ENCODE data around the gene ABCB11.
"Not testable (repeated sequence)": the region's sequence is repeated elsewhere in the genome, so short reads cannot be mapped to it uniquely, and the experiment has no call there.

ABCB11 gene

DNA sequence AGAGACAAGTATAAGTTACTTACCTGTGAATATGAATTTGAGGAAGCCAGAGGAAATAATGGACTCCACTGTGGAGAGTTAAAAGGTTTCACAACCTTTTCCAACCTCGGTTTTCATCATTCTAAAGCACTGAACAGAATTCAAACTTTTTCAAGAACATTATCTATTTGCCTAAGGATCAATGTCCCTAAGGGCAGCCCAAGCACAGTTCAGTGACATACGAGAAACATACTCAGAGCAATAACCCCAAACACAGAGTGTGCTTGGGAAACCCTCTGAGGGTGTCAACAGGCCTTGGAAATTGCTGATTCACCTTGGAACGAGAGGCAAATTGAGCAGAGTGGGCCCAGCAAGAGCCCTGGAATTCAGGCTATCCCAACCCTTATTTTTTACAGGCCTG lies at the start of gene ABCB11:
Gene ABCB11 (minus strand): TSS at position 123 of the 400 bp plus-strand sequence. CDS start 13,199 bp downstream, outside the sequence.
- DNase-seq, result no peak

DNA sequence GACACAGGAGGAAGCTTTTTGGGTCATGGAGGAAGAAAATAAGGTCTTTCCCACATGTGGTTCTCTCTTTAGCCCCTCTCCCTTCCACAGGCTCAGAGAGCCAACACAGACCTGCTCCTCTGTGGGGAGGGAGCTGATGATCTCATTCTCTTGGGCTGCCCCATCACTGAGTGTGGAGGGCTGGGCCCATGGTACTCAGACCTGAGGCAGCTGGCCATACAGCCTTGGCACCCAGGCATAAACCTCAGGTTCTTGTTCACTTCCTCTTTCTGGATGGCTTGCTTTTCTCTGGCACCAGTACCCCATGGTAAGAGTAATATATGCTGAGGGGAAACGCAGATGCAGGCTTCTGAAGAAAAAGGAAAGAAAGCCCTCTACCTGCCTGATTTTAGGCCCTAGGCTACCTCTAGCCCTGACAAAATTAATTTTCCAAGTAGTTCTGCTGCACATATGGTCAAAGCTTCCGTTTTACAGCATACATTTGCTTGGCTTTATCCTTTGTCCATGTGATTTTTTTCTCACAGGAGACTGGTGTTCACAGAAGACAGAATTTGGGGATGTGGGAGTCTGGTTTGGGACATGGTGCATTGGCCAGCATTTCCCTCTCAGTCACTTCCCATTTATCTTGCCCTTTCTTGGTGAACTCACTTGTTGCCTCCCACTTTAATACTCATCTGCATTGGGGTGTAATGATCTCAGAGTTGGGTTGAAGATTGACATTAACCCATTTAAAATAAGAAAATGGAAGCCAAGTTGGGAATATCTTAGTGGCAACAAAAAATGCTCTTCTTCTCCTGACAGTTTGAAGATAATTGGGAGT lies 49.3 kb upstream of the ABCB11 start:
- no peak for DNase-seq

DNA sequence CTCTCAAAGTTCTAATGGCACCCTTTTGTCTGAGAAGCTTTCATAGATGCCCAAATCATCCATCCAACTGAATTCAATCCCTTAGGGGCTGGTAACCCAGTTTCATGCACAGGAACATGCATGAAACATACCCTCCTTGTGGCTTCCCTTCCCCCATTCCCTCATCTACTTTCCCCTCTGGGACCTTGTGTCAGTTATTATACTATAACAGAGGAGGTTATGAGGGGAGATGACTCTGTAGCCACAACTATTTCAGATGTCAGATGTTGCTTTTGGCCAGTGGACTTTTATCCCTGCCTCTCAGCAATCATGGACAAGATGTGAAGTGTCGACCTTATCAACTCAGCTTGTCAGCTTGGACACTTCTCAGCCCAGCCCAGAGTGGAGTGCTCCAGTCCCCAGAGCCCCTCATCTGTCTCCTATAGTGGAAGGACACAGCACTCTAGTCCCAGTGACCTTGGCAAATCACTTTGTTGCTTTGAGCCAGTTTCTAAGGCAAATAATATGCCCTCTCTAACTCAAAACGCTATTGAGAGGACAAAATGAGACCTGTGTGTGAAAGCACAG lies 46.6 kb upstream of the ABCB11 start:
- no peak for DNase-seq

DNA sequence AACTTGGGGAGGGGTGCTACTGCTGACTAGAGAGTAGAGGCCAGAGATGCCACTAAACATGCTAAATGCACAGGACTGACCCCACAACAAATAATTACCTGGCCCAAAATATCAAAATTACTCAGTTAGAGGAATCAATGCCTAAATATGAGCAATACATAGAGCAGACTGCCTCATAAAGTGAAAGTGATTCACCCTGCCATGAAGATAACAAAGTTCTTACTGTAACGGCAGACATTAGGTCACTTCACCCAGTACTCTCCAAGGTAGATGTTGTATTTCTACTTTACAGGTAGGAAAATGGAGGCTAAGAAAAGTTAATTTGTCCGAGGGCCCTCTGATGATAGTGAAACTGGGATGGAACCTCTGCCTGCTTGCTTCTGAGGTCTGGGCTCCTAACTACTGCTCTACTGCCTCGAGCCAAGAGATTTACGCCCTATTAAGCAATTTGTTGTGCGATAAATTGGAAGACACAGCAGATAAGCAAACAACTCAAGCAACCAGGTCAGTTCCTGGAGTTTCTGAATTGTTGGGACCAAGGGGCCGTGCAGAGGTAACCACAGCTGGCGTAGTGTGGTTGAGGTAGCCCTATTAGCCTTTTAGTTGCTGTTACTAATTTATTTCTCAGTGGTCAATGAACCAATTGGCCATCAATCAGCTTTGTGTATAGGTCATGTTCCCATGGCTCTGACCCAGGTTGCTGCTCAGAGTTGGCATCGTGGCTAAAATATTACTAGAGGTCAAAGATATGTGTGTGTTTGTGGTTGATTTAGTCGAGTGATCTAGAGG lies 43.0 kb upstream of the ABCB11 start:
- no peak for DNase-seq

DNA sequence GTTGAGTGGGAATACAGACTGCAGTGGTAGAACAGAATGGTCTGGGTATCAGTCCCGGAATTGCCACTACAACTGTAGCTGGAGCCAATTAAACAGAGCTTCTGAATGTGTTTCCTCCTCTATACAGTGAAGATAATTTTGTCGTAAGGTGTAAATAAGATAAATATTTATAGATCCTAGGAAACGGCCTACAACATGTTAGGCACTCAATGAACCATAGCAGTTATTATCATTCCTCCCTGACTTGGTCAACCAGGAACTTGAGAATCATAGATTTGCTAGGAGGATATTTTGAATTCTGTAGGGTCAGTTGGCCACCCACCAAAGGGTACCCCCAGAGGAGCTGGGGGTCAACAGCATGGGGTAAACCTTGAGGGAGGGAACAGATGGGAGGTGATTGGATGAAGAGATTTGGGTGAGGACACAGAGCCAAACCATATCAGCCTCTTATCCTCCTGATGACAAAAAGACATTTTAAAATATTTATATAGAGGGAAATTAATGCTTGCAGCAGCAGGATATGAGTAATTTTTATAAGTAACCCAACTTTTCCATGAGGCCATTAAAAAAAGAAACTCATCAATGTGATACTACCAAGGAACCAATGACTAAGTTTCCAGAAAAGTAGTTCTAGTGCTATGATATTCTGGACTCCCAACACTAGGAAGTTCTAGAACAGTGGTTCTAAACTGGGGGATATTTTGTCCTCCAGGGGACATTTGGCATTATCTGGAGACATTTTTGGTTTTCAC lies 42.3 kb upstream of the ABCB11 start:
- no peak for DNase-seq

DNA sequence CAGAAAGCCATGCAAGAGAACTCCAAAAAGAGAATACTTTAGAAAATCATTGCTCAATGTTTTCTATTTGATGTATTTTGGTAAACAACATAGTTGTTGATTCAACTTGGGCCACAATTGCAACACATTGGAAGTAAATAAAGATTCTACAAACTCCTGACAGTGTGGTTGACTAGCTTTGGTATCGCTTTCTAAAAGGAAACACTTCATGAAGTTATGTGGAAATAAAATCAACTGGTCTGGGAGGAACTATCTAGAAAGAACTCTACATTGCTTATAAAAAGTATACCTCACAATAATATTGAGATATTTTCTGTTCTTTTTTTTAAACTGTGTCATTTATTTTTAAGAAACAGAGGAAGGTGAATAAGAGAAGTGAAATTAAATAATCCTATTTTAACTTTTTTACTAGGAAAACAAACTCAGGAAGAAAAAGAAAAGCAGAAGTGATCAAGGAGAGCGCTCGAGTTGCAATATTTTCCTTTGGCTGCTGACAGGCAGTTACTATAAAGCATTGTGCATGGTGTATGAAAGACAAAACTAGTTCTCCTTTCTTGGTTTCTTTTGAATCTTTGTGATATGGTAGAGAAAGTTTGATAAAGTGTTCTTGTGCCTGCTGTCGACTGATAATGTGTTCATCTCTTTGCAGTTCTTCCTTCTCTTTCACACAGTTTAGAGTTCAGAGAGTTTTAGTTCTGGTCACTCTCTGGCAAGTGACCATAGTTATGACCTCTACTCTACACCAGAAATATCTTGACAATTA lies 41.2 kb upstream of the ABCB11 start:
- no peak for DNase-seq

DNA sequence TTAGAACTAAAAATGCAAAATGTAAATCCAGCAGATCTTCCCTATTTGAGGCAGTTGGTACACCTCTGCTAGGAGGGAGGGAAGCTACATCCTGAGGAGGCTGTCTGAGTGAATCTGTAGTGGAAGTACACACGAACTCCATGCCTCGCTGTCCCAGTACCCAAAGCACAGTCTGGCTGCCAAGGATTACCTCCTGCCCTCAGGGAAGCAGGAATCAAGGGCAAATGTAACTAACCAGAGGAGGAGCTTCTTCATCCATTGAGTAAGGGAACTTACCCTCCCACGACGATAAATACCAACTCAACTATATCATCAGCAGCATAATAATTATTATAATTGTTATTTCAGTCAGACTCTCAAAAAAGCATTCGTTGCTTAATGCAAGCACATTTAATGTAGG lies 40.3 kb upstream of the ABCB11 start:
- no peak for DNase-seq

DNA sequence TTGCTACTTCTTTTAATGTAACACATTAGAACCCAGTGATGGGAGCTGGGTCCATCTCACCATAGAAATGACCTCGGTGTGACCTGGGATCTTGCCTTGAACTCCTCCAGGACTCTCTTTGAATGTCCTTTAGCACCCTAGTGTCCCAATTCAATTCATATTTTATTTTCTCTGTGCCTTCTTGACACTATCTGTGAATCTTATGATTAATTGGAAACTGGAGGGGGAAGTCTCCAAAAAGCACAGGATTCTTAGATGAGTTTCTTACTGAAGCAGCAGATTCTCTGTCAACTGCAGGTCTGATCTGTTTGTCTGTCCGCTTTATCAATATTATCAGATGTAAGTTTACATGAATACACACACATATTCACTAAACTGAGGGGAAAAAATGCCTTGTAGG lies 38.7 kb upstream of the ABCB11 start:
- DNase-seq, result no peak

DNA sequence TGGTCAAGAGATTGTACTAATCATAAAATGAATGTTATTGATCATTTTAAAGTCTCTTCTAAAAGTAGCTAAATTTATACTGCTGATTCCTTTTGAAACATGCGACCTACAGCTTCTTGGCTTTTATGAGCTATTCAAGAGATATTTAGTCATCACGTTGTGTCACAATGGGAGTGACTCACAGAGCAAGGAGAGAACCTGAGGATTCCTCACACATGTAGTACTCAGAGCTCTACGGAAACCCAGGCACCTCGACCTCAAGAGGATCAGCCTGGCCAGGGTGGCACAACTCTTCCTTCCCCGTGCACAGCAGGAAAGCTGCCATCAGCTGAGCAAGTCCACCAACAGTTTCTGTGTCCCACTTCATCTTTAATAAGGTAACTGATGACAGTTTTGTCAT lies 38.2 kb upstream of the ABCB11 start, which contains the start of gene DHRS9:
Gene DHRS9 (plus strand): TSS at position 223 of the 400 bp plus-strand sequence. CDS start 12,019 bp downstream, outside the sequence.
- DNase-seq, result no peak

DNA sequence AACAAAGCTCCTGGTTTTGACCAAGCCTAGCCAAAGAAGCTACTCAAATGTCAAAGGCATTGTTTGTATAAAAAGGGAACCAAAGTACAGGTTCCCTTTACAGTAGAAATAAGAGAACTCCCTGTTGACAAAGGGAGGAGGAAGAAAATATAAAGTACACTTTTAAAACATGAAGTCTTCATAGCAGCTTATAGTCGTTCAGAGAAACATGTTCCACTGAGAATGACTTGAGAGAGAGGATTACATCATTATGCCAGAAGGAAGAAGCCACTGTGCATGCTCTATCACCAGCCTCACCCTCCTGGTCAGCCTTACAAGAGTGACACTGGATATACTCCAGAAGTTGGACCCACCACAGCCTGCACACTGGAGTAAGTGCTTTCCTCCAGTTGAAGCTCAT lies 35.8 kb upstream of the ABCB11 start:
- DNase-seq, result no peak

DNA sequence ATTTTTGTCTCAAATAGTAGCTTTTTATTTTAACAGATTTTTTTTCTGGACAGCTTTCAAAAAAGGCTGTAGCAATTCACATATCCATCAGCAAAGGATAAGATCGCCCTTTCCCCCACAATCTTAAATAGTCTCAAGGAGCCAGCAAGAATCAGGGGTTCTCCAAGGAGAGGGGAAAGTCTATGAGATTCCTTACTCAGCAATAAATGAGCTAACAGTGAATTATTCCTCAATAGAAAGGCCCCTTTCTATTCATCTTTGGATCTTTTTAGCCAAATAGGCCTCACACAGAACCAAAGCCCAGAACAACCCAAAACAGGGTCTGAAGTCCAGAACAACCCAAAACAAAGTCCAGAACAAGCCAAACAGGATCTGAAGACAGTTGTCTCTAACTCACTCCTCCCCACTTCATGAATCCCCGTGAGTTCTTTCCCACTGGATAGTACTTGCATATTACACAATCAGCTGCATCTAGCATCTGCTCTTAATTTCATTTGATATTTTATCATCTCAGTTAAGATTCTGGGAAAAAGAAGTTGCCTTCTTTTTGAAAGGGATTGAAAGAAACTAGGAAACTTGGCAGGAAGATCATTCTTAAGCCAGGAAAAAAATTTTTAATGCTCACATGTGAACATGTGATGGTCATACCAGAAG lies 34.9 kb upstream of the ABCB11 start:
- DNase-seq, result no peak

DNA sequence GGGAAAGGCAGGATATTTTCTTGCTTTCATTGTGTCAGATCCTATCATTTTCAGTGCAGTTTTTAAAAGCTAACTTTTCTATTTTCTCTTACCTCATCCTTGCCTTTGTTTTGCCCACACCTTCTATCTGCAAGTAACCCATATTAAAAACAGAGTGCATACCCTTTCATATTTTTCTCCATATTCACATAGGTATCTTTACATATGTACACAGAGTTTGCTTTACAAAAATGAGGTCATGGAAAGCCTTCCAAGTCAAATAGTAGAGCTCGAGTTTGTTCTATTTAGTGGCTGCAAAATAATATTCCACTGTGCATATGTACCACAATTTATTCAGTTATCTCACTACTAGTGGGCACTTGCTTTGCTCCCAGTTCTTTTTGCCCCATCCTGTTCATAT lies 34.3 kb upstream of the ABCB11 start:
- no peak for DNase-seq

DNA sequence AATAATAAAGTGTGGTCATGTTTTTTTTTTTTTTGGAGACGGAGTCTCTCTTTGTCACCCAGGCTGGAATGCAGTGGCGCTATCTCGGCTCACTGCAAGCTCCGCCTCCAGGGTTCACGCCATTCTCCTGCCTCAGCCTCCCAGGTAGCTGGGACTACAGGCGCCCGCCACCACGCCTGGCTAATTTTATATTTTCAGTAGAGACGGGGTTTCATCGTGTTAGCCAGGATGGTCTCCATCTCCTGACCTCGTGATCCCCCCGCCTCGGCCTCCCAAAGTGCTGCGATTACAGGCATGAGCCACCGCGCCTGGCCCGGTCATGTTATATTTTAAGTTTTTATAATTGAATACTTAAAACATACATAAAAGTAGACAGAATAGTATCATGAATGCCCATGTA lies 33.1 kb upstream of the ABCB11 start:
- not testable (repeated sequence) for DNase-seq

DNA sequence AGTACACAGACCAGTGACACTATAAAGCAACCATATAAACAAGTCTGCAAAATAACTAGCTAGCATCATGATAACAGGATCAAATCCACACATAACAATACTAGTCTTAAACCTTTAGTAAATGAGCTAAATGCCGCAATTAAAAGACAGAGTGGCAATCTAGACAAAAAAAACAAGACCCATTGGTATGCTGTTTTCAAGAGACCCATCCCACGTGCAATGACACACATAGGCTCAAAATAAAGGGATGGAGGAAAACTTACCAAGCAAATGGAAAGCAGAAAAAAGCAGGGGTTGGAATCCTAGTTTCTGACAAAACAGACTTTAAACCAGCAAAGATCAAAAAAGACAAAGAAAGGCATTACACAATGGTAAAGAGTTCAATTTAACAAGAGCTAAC lies 23.5 kb upstream of the ABCB11 start:
- DNase-seq, result not testable (repeated sequence)

DNA sequence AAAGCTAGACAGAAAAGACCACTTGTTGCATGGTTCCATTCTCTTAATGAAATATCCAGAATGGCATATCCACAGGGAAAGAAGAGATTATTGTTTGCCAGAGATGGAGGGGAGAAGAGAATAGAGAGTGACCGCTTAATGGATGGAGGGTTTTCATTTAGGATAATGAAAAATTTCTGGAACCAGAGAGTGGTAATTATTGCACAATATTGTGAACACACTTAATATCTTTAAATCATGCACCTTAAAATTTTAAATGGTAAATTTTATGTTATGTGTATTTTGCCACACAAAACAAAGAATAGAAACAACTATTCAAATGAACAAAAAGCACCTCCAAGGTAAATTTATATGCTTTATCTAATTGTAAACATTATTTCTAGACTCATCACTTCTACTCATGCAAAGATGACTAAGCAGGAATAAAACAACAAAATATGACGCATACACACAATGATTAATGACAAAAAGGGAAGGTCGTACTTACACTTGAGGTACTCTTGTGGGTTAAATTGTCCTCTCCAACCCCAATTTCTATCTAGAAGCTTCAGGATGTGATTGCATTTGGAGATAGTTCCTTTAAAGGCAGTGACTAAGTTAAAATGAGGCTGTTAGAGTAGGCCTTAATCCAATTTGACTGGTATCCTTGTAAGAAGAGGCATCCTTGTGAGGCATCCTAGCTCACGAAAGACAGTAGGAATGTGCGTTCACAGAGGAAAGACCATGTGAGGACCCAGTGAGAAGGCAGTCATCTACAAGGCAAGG lies 19.5 kb upstream of the ABCB11 start:
- no peak for DNase-seq

DNA sequence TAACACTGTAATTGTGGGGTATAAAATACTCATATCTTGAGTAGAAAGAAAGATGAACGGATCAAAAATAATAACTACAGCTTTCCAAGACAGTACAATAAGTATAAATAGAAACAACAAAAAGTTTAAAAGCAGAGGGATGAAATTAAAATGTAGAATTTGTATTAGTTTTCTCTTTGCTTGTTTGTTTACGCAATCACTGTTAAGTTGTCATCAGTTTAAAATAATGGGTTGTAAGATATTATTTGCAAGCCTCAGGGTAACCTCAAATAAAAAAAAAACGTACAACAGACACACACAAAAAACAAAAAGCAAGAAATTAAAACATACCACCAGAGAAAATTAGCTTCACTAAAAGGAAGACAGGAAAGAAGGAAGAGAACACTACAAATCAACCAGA lies 18.0 kb upstream of the ABCB11 start:
- DNase-seq, result no peak

DNA sequence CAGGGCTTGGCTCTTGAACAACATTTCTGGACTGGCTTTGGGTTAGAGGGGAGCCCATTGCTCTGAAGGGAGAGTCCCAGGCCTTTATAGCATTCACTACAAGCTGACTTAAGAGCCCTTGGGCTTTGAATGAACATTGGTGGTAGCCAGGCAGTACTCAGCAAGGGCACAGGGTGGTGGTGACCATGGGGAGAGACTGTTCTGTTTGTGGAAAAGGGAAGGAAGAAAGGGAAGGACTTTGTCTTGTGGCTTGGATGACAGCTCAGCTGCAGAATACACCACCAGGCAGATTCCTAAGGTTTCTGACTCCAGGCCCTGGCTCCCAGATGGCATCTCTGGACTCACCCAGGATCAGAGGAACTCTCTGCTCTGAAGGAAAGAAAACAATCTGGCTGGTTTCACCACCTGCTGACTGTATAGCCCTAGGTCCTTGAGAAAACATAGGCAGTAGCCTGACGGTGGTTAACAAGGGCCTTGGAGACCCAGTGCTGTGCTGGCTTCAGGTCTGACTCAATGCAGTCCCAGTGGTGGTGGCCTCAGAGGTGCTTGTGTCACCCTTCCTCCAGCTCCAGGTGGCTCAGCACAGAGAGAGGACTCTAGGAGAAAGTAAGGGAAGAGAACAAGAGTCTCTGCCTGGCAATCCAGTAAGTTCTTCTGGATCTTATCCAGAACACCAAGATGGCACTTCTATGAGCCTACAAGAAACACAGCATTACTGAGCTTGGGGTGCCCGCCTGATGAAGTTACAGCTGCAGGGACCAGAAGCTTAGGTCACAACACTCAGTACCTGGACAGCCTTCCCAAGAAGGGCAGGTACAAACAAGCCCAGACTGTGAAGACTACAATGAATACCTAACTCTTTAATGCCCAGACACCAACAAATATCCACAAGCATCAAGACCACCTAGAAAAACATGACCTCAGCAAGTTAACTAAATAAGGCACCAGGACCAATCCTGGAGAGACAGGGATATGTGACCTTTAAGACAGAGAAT lies 16.4 kb upstream of the ABCB11 start:
- DNase-seq, result no peak

DNA sequence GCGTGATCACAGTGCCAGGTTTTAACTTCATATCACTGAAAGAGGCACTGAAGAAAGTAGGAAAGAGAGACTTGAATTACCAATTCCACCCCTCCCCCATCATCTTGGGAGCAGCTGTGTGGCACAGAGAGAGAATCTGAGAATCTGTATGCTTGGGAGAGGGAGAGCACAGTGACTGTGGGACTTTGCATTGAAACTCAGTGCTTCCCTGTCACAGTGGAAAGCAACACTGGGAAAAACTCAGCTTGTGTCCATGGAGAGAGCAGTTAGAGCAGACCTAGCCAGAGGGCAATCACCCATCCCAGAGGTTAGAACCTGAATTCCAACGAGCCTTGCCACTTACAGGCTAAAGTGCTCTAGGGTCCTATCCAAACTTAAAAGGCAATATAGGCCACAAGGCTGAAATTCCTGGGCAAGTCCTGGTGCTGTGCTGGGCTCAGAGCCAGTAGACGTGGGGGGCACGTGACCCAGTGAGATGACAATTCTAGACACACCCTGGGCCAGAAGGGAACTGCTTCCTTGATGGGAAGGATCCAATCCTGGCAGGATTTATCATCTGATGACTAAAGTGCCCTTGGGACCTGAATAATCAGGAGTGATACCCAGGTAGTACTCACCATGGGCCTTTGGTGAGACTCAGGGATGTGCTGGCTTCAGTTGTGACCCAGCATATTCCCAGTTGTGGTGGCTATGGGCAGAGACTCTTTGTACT lies 15.5 kb upstream of the ABCB11 start:
- DNase-seq, result no peak

DNA sequence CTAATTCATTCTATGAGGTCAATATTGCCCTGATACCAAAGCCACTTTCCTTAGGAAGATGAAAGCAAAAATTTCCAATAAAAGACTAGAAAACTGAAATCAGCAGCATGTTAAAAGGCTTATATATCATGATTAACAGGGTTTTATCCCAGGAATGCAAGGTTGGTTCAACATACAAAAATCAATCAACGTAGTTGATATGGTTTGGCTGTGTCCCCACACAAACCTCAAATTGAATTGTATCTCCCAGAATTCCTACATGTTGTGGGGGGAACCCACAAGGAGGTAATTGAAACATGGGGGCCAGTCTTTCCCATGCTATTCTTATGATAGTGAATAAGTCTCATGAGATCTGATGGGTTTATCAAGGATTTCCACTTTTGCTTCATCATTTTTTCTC lies 11.7 kb upstream of the ABCB11 start:
- DNase-seq, result no peak
